ENCODE data around the gene VPS54. TPM values are rescaled to one million over a fixed set of nuclear protein-coding genes. Genes with fewer than 3 reads are reported as not detected.
A peak's percentile ranks its signal among the peaks of the same experiment; 100 is the strongest.

VPS54 gene
- total RNA-seq, 3 donors from 2014 or later: 26.9 to 39.8 (median 36.7) TPM

DNA sequence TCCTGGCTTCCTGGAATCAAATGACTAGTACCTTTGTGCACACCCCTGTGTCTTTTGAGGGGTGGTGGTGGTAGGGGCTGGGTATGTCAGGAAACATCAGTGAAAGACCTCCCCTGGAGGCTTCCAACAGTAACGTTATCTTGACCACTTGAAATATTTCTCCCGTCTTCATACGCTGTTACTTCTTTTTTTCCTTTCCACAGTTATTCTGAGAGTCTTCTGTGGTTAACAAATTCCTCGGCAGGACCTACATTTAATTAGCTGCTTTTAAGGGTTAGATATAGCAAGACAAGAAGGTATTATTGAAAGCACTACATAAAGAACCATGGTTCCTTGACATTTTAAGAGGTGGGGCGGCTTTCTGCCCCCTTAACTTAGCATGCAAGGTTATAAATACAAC, 142.9 kb downstream of the VPS54 start:
- intact Hi-C loops (cut with DNase I; ENCODE audit: low total_unique reads): no loop called here
- no peaks in the 10 kb centered on the region for H3K9me3 ChIP-seq
- H3K4me3 ChIP-seq: no peak overlapping the region
- no peak for DNase-seq (ENCODE audit: low spot score in 2 of 2)
- H3K27ac ChIP-seq: peak overlapping the region; percentile 77 to 85
- H3K27me3 ChIP-seq: no peaks in the 10 kb centered on the region
- H3K4me1 ChIP-seq: peaks cover 9 to 26% of the 10 kb centered on the region in 2 donors
- H3K36me3 ChIP-seq: no peaks in the 10 kb centered on the region
- TF ChIP-seq, protein P1, sequence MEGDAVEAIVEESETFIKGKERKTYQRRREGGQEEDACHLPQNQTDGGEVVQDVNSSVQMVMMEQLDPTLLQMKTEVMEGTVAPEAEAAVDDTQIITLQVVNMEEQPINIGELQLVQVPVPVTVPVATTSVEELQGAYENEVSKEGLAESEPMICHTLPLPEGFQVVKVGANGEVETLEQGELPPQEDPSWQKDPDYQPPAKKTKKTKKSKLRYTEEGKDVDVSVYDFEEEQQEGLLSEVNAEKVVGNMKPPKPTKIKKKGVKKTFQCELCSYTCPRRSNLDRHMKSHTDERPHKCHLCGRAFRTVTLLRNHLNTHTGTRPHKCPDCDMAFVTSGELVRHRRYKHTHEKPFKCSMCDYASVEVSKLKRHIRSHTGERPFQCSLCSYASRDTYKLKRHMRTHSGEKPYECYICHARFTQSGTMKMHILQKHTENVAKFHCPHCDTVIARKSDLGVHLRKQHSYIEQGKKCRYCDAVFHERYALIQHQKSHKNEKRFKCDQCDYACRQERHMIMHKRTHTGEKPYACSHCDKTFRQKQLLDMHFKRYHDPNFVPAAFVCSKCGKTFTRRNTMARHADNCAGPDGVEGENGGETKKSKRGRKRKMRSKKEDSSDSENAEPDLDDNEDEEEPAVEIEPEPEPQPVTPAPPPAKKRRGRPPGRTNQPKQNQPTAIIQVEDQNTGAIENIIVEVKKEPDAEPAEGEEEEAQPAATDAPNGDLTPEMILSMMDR (IDR thresholded peaks at IDR 0.05): no peak
- TF ChIP-seq POLR2A (IDR thresholded peaks at IDR 0.05) (no peak), POLR2AphosphoS5 (IDR thresholded peaks at IDR 0.05) (no peak)

DNA sequence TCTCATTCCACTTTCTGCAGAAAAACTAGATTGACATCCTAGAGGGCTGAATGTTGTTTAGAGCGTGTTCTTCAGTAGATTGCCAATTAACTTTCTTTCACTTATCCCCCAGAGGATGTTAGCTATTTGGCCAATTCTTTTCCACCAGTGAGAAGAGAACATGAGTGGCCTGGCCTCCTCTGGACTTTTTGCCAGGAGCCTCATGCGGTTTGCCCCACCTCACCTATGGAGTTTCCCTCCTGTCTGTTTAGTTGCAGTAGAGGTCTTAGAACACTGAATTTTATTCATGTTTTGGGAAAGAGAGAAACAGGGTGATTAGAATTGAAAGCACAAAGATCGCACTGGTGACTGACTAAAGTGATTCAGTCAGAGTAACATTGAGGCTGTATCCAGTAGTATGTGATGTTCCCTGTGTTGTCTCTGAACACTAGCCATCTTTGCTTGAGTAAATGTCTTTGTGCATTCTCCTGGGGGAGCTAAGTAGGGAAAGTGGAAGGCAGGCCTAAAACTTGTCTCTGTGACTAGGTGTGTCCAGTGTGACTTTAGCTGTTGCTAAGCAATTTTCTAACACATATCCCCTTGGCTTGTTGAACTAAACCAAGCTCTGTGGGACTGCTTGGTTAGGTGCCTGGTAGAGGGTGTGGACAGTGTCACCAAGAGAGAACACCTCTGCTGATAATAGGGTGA, 143.5 kb downstream of the VPS54 start:
- DNase-seq (ENCODE audit: low spot score in 2 of 2): no peak
- no peak overlapping the region for H3K4me3 ChIP-seq
- intact Hi-C loops (cut with DNase I; ENCODE audit: low total_unique reads): no loop called here
- no peak for TF ChIP-seq POLR2A (IDR thresholded peaks at IDR 0.05)
- no peak for TF ChIP-seq POLR2AphosphoS5 (IDR thresholded peaks at IDR 0.05)
- TF ChIP-seq, protein P1 (IDR thresholded peaks at IDR 0.05): no peak
- no peaks in the 10 kb centered on the region for H3K36me3 ChIP-seq
- peaks cover 9 to 27% of the 10 kb centered on the region in 2 donors for H3K4me1 ChIP-seq
- no peaks in the 10 kb centered on the region for H3K27me3 ChIP-seq
- no peaks in the 10 kb centered on the region for H3K9me3 ChIP-seq
- peak overlapping the region; percentile 77 to 85 for H3K27ac ChIP-seq

DNA sequence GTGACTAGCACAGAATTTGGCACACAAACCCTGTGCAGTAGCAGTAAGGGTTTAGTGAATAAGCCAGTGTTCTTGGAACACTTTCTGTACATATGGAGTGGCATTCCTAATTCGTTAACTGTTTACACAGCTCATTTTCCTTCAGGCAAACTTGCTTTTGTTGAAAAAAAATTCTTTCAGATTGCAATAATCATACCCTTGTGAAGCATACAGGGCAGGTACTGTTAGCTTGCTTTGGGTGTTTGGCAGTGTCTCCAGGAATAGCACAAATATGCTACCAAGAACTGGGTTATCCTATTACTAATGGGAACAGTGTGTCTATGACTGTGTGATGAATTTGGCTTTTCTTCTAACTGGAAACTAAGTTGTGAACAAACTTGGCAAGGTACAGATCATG, 144.1 kb downstream of the VPS54 start:
- TF ChIP-seq POLR2AphosphoS5 (IDR thresholded peaks at IDR 0.05): no peak
- TF ChIP-seq, protein P1 (IDR thresholded peaks at IDR 0.05): no peak
- TF ChIP-seq POLR2A (IDR thresholded peaks at IDR 0.05): no peak
- intact Hi-C loops (cut with DNase I; ENCODE audit: low total_unique reads): no loop called here
- peak overlapping the region; percentile 77 to 85 for H3K27ac ChIP-seq
- no peaks in the 10 kb centered on the region for H3K27me3 ChIP-seq
- no peaks in the 10 kb centered on the region for H3K36me3 ChIP-seq
- peak in 1 of 2 donors; percentile 58 for DNase-seq (ENCODE audit: low spot score in 2 of 2)
- H3K9me3 ChIP-seq: no peaks in the 10 kb centered on the region
- peaks cover 9 to 27% of the 10 kb centered on the region in 2 donors for H3K4me1 ChIP-seq
- no peak overlapping the region for H3K4me3 ChIP-seq

DNA sequence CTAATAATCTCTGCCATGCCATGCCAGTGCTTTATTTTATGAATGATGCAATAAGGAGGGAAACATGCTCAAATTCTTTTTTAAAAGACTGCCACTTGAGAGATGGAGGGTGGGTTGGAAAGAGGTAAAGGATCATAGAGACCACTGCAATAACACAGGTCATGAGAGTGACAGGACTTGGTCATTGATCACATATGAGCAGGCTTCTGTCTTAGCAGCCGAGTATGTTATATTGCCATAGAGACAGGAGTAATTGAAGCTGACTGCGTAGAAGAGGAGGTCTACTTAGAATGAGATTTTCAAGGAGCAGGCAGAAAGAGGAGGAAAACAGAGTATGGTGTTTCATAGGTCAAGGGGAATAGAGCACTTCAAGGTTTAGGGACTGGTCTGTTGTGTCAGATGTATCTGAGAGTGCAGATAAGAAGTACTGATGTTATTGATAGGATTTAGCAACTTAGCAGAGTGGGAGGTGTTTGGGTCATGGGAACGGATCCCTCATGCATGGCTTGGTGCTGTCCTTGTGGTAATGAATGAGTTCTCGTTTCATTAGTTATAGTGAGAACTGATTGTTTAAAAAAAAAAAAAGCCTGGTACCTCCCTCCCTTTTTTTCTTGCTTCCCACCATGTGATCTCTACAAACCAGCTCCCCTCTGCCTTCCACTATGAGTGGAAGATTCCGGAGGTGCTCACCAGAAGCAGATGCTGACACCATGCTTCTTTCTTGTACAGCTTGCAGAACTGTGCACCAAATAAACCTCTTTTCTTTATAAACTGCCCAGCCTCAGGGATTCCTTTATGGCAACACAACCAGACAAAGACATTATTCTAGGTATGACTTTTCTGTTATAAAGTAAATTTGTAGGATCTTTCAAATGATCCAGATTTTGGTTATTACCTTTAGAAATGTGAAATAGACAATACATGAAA, 144.8 kb downstream of the VPS54 start:
- no peak for DNase-seq (ENCODE audit: low spot score in 2 of 2)
- TF ChIP-seq POLR2A (IDR thresholded peaks at IDR 0.05) (no peak), POLR2AphosphoS5 (IDR thresholded peaks at IDR 0.05) (no peak)
- TF ChIP-seq, protein P1 (IDR thresholded peaks at IDR 0.05): no peak
- H3K27me3 ChIP-seq: no peaks in the 10 kb centered on the region
- H3K4me1 ChIP-seq: peaks cover 9 to 27% of the 10 kb centered on the region in 2 donors
- intact Hi-C loops (cut with DNase I; ENCODE audit: low total_unique reads): no loop called here
- H3K36me3 ChIP-seq: no peaks in the 10 kb centered on the region
- H3K9me3 ChIP-seq: no peaks in the 10 kb centered on the region
- H3K4me3 ChIP-seq: no peak overlapping the region
- peak overlapping the region; percentile 77 to 85 for H3K27ac ChIP-seq
